Sigmoid colon (tissue), 4 donors: ENCODE data around the gene TTYH3.

ENCODE experiments used
- EP300 ChIP-seq, 4 donors: sonication (generic); formaldehyde crosslinking; IDR thresholded peaks; one replicate each; pipeline ENCODE4 v1.6.1; 2017; ENCODE audit warnings: antibody characterized with exemption in 4 of 4
- POLR2A ChIP-seq, 2 donors: fragments of 450-650 bp; IDR thresholded peaks; one replicate each; pipeline ENCODE4 v1.6.1; 2016; ENCODE audit warnings: antibody characterized with exemption in 2 of 2, mild to moderate bottlenecking in 2 of 2, moderate library complexity in 2 of 2
- POLR2AphosphoS5 ChIP-seq, 4 donors: sonication (generic); formaldehyde crosslinking; IDR thresholded peaks; one replicate each; pipeline ENCODE4 v1.6.1; 2017; ENCODE audit warnings: antibody characterized with exemption in 4 of 4
- TF ChIP-seq, protein P1 (sequence below), 4 experiments: fragments of 450-650 bp in 3 of 4; fragments of 200-600 bp in 1 of 4; IDR thresholded peaks; one replicate each; pipeline ENCODE4 v1.5.1; 2016 to 2019; ENCODE audit warnings: antibody characterized with exemption in 4 of 4, mild to moderate bottlenecking in 3 of 4, moderate library complexity in 2 of 4

DNA sequence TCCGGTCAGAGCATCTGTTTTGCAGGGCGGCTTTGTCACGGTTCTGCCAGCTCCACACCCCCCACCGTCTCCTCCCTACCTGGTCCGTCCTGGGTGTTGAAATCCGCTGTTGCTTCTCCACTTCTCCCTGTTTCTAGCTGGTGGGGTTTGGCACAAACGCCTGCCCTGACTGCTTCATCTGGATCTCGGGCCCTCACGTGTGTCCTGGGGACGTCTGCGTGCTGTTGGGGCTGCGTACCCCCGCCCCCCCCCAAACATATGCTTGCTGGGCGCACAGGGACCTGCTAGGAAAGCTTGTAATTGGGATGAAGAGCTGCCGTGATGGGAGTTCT lies 67.5 kb downstream of the TTYH3 start:
- TF ChIP-seq, protein P1, sequence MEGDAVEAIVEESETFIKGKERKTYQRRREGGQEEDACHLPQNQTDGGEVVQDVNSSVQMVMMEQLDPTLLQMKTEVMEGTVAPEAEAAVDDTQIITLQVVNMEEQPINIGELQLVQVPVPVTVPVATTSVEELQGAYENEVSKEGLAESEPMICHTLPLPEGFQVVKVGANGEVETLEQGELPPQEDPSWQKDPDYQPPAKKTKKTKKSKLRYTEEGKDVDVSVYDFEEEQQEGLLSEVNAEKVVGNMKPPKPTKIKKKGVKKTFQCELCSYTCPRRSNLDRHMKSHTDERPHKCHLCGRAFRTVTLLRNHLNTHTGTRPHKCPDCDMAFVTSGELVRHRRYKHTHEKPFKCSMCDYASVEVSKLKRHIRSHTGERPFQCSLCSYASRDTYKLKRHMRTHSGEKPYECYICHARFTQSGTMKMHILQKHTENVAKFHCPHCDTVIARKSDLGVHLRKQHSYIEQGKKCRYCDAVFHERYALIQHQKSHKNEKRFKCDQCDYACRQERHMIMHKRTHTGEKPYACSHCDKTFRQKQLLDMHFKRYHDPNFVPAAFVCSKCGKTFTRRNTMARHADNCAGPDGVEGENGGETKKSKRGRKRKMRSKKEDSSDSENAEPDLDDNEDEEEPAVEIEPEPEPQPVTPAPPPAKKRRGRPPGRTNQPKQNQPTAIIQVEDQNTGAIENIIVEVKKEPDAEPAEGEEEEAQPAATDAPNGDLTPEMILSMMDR (IDR thresholded peaks at IDR 0.05) = no peak
- TF ChIP-seq POLR2A (IDR thresholded peaks at IDR 0.05) (no peak), POLR2AphosphoS5 (IDR thresholded peaks at IDR 0.05) (no peak), EP300 (IDR thresholded peaks at IDR 0.05) (no peak)
